Lower lobe of right lung (tissue), 2 donors: ENCODE data around the gene PTPRG. TPM values are rescaled to one million over a fixed set of nuclear protein-coding genes. Genes with fewer than 3 reads are reported as not detected.

Experiments used
- ATAC-seq, 2 donors: fragments of 200-7000 bp; cut with Tn5 transposase; one replicate each; pipeline ENCODE4 v1.9.1; 2020 to 2022; ENCODE audit warnings: mild to moderate bottlenecking in 2 of 2, moderate library complexity in 2 of 2
- DNase-seq: peaks from one replicate; pipeline ENCODE4 v3.0.0-alpha.2; 2020
- H3K27ac ChIP-seq: fragments of 200-600 bp; one replicate; pipeline ENCODE4 v1.8.0; 2022
- H3K27me3 ChIP-seq: fragments of 200-600 bp; one replicate; pipeline ENCODE4 v1.8.0; 2022; ENCODE audit warnings: low read depth
- H3K36me3 ChIP-seq: fragments of 200-600 bp; one replicate; pipeline ENCODE4 v1.8.0; 2022; ENCODE audit warnings: mild to moderate bottlenecking
- H3K4me1 ChIP-seq: fragments of 200-600 bp; one replicate; pipeline ENCODE4 v1.8.0; 2022
- H3K4me3 ChIP-seq: fragments of 200-600 bp; one replicate; pipeline ENCODE4 v1.8.0; 2022; ENCODE audit warnings: mild to moderate bottlenecking
- H3K9me3 ChIP-seq: fragments of 200-600 bp; one replicate; pipeline ENCODE4 v1.8.0; 2022
- CTCF ChIP-seq: fragments of 200-600 bp; IDR thresholded peaks from one replicate; pipeline ENCODE4 v1.8.0; 2022; ENCODE audit warnings: antibody characterized with exemption, mild to moderate bottlenecking
- intact Hi-C: fragments of 100-400 bp; cut with DNase I; formaldehyde crosslinking; loops from one replicate; pipeline ENCODE4 v1.11.0; 2022
- total RNA-seq: library from RNA; stranded (reverse); fragmentation: NEBNext Ultra II Directional; extraction: Animal tissue kit (Norgen Biotek cat#: 25700); gene quantifications from one replicate; pipeline ENCODE4 v1.2.1, GENCODE V29; 2021
- donor health status: DM: no; HTN: yes; CAD: no; lungs with severe emphysema.

PTPRG gene
- total RNA-seq, 1 donor from 2014 or later, result 67.6 TPM

GRCh38 chr3:62266668-62267283, 705.4 kb downstream of the PTPRG start:
- Histone ChIP-seq H3K9me3 (no peaks in the 10 kb centered on the region), H3K36me3 (peaks cover 61% of the 10 kb centered on the region), H3K4me1 (no peaks in the 10 kb centered on the region), H3K27me3 (no peaks in the 10 kb centered on the region), H3K27ac (no peak overlapping the region), H3K4me3 (no peak overlapping the region)
- TF ChIP-seq CTCF, result no peak
- ATAC-seq (no peak), DNase-seq (no peak)
- intact Hi-C loops, result no loop called here

- H3K36me3 ChIP-seq, result peaks cover 47% of the 10 kb centered on the region
- H3K4me3 ChIP-seq, result no peak overlapping the region
- no peaks in the 10 kb centered on the region for H3K27me3 ChIP-seq
- no peaks in the 10 kb centered on the region for H3K4me1 ChIP-seq
- intact Hi-C loops, result no loop called here
- H3K27ac ChIP-seq, result no peak overlapping the region
- no peak for TF ChIP-seq CTCF
- no peak for ATAC-seq
- H3K9me3 ChIP-seq, result no peaks in the 10 kb centered on the region
- no peak for DNase-seq
Observed at GRCh38 chr3:62276658-62277180, 715.3 kb downstream of the PTPRG start.

- ATAC-seq (no peak), DNase-seq (no peak)
- Histone ChIP-seq H3K36me3 (peaks cover 40% of the 10 kb centered on the region), H3K4me3 (no peak overlapping the region), H3K27me3 (no peaks in the 10 kb centered on the region), H3K4me1 (no peaks in the 10 kb centered on the region), H3K27ac (no peak overlapping the region), H3K9me3 (no peaks in the 10 kb centered on the region)
- no peak for TF ChIP-seq CTCF
- intact Hi-C loops, result no loop called here
Observed at GRCh38 chr3:62277450-62277849, 716.1 kb downstream of the PTPRG start.

GRCh38 chr3:62277986-62278385, 716.6 kb downstream of the PTPRG start:
- H3K9me3 ChIP-seq, result no peaks in the 10 kb centered on the region
- peaks cover 34% of the 10 kb centered on the region for H3K36me3 ChIP-seq
- H3K4me1 ChIP-seq, result no peaks in the 10 kb centered on the region
- DNase-seq, result no peak
- intact Hi-C loops, result no loop called here
- ATAC-seq, result no peak
- no peak overlapping the region for H3K27ac ChIP-seq
- no peaks in the 10 kb centered on the region for H3K27me3 ChIP-seq
- TF ChIP-seq CTCF, result no peak
- H3K4me3 ChIP-seq, result no peak overlapping the region

- ATAC-seq, result no peak
- Histone ChIP-seq H3K4me3 (no peak overlapping the region), H3K4me1 (no peaks in the 10 kb centered on the region), H3K36me3 (peaks cover 11% of the 10 kb centered on the region), H3K9me3 (no peaks in the 10 kb centered on the region), H3K27ac (no peak overlapping the region), H3K27me3 (no peaks in the 10 kb centered on the region)
- no peak for DNase-seq
- TF ChIP-seq CTCF, result no peak
- intact Hi-C loops, result no loop called here
Observed at GRCh38 chr3:62281726-62282125, 720.4 kb downstream of the PTPRG start.
